ENCODE data around the gene TMEM52. TPM values are rescaled to one million over a fixed set of nuclear protein-coding genes. Genes with fewer than 3 reads are reported as not detected.
"Not testable (repeated sequence)": the region's sequence is repeated elsewhere in the genome, so short reads cannot be mapped to it uniquely, and the experiment has no call there.

TMEM52 gene
- total RNA-seq, 2 experiments from 2014 or later, result not detected

- Mint-ChIP-seq H3K36me3 (ENCODE audit: low read depth) (no peaks in the 10 kb centered on the region), H3K9me3 (no peaks in the 10 kb centered on the region), H3K27ac (no peak overlapping the region), H3K4me3 (no peak overlapping the region), H3K4me1 (peaks cover 2% of the 10 kb centered on the region), H3K27me3 (no peaks in the 10 kb centered on the region)
- no peak for DNase-seq
- ChIA-PET CTCF (interaction anchor here (1.1 to 1.8 kb wide), 2 partner anchors 13 to 102 kb away, joined by 3 to 6 read pairs; no protein-coding TSS in a partner anchor), POLR2A (no interaction called here)
Measured at GRCh38 chr1:1942753-1943656, 23.9 kb upstream of the TMEM52 start.

GRCh38 chr1:1941868-1942752 is 23.0 kb upstream of the TMEM52 start:
- Mint-ChIP-seq H3K4me3 (no peak overlapping the region), H3K36me3 (ENCODE audit: low read depth) (no peaks in the 10 kb centered on the region), H3K4me1 (peaks cover 2% of the 10 kb centered on the region), H3K27me3 (no peaks in the 10 kb centered on the region), H3K27ac (no peak overlapping the region), H3K9me3 (no peaks in the 10 kb centered on the region)
- CTCF ChIA-PET, result interaction anchor here (1.8 kb wide), 1 partner anchor 103 kb away, joined by 6 read pairs; no protein-coding TSS in a partner anchor
- POLR2A ChIA-PET, result no interaction called here
- DNase-seq, result no peak

- H3K9me3 Mint-ChIP-seq, result no peaks in the 10 kb centered on the region
- ChIA-PET POLR2A (no interaction called here), CTCF (interaction anchor here (0.7 kb wide), 1 partner anchor 658 kb away, joined by 3 read pairs; no protein-coding TSS in a partner anchor)
- no peak for DNase-seq
- no peak overlapping the region for H3K27ac Mint-ChIP-seq
- no peaks in the 10 kb centered on the region for H3K27me3 Mint-ChIP-seq
- no peak overlapping the region for H3K4me3 Mint-ChIP-seq
- H3K4me1 Mint-ChIP-seq, result peaks cover 2% of the 10 kb centered on the region
- no peaks in the 10 kb centered on the region for H3K36me3 Mint-ChIP-seq (ENCODE audit: low read depth)
Measured at GRCh38 chr1:1941211-1941841, 22.2 kb upstream of the TMEM52 start.

- Mint-ChIP-seq H3K36me3 (ENCODE audit: low read depth) (no peaks in the 10 kb centered on the region), H3K27me3 (no peaks in the 10 kb centered on the region), H3K4me1 (peaks cover 2% of the 10 kb centered on the region), H3K27ac (no peak overlapping the region), H3K4me3 (no peak overlapping the region), H3K9me3 (peaks cover 5% of the 10 kb centered on the region)
- no peak for DNase-seq
- POLR2A ChIA-PET, result no interaction called here
- CTCF ChIA-PET, result no interaction called here
Measured at GRCh38 chr1:1940123-1940425, 21.0 kb upstream of the TMEM52 start.

DNA sequence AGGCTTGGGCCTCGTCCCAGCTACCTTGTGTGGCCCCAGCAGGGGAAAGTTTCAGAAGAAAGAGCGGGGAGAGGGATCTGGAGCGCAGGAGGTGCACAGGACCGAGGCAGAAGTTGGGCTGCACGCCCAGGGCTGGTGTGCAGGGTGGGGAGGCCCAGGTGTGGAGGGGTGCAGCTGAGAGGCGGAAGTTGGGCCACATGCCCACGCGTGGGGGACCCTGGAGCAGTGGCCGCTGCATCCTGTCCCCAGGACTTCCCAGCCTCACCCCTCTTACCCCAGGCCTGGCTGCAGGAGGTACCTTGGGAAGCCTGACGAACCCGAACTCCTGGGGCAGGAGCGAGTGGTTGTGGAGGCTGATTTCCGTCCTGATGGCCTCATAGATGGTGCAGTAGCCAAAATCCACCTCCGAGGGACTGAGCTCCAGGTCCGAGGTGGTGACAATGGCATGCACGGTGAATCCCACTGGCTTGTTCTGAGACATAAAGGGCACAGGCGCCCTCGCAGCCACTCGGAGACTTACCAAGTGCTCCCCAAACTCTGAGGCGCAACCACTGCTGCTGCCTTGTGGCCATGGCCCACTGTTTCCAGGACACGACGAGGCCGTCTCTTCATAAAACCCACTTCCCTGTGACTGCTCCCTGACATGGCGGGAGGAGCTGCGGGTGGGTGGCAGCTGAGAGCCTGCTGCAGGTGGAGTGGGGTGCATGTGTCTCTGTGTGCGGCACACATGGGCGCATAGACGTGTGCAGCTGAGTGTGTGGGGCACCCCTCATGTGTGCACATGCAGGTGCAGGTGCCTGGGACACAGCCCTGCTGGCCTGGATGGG is 20.4 kb upstream of the TMEM52 start:
- H3K27ac Mint-ChIP-seq, result no peak overlapping the region
- H3K9me3 Mint-ChIP-seq, result peaks cover 5% of the 10 kb centered on the region
- ChIA-PET CTCF (no interaction called here), POLR2A (no interaction called here)
- H3K36me3 Mint-ChIP-seq (ENCODE audit: low read depth), result no peaks in the 10 kb centered on the region
- H3K27me3 Mint-ChIP-seq, result no peaks in the 10 kb centered on the region
- H3K4me3 Mint-ChIP-seq, result no peak overlapping the region
- peaks cover 2% of the 10 kb centered on the region for H3K4me1 Mint-ChIP-seq
- no peak for DNase-seq

DNA sequence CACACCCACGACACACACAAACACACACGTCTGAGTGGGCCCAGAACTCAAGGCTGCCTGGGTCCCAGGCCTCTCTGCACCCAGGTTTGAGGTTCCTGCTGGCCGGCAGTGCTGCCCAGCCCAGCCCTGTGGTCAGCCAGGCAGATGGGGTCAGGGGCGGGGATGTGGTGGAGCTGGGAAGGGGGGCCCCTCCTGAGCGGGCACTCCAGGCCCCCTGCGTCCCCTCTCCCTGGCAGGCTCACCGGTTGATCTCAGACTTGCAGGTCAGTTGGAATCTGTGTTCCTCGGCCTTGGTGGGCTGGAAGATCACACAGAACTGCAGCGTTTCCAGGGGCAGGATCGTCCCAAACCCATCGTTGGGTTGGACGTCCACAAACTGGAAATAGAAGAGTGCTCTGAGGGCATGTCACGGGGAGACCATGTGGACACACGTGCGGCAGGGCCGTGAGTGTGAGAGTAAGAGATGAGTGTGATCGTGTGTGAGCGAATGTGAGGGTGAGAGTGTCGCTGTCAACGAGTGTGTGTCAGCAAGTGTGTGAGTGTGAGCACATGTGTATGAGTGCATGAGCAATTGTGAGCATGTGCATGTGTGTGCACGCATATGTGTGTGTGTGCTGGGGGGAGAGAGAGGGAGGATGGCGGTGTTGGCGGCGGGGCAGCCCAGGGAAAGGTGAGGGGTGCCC is 19.7 kb upstream of the TMEM52 start:
- no peak overlapping the region for H3K27ac Mint-ChIP-seq
- no peaks in the 10 kb centered on the region for H3K36me3 Mint-ChIP-seq (ENCODE audit: low read depth)
- H3K4me3 Mint-ChIP-seq, result no peak overlapping the region
- peaks cover under 1% of the 10 kb centered on the region for H3K4me1 Mint-ChIP-seq
- no peak for DNase-seq
- CTCF ChIA-PET, result no interaction called here
- POLR2A ChIA-PET, result no interaction called here
- peaks cover 11% of the 10 kb centered on the region for H3K9me3 Mint-ChIP-seq
- no peaks in the 10 kb centered on the region for H3K27me3 Mint-ChIP-seq

GRCh38 chr1:1938276-1938573 is 19.1 kb upstream of the TMEM52 start:
- Mint-ChIP-seq H3K27me3 (no peaks in the 10 kb centered on the region), H3K9me3 (peaks cover 16% of the 10 kb centered on the region), H3K4me3 (no peak overlapping the region), H3K27ac (no peak overlapping the region), H3K36me3 (ENCODE audit: low read depth) (no peaks in the 10 kb centered on the region), H3K4me1 (no peaks in the 10 kb centered on the region)
- ChIA-PET CTCF (no interaction called here), POLR2A (no interaction called here)
- DNase-seq, result no peak

DNA sequence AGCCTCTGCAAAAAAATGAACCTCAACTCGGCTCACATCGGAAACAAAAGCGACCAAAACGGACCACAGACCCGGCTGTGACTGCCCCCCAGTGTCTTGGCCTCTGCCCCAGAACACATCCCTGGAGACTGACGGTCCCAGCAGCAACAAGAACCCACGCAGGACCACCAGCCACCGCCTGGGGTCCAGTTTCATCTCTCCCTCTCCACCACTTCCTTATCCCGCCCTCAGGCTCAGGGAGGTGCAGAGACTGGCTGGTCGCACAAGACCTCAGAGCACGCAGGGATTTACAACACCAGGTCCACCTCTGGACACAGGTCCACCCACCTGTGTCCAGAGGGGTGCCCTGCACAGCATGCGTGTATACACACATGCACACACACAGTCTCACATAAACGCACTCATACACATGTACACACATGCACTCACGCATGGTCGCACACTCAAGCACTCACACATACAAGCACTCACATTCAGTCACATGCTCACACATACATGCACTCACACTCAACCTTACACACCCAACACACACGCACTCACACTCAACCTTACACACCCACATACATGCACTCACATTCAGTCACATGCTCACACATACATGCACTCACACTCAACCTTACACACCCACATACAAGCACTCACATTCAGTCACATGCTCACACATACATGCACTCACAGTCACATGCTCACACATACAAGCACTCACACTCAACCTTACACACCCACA is 18.6 kb upstream of the TMEM52 start:
- Mint-ChIP-seq H3K27me3 (no peaks in the 10 kb centered on the region), H3K4me1 (no peaks in the 10 kb centered on the region), H3K36me3 (ENCODE audit: low read depth) (no peaks in the 10 kb centered on the region), H3K9me3 (peaks cover 16% of the 10 kb centered on the region), H3K27ac (no peak overlapping the region), H3K4me3 (no peak overlapping the region)
- CTCF ChIA-PET, result no interaction called here
- POLR2A ChIA-PET, result no interaction called here
- DNase-seq, result no peak

DNA sequence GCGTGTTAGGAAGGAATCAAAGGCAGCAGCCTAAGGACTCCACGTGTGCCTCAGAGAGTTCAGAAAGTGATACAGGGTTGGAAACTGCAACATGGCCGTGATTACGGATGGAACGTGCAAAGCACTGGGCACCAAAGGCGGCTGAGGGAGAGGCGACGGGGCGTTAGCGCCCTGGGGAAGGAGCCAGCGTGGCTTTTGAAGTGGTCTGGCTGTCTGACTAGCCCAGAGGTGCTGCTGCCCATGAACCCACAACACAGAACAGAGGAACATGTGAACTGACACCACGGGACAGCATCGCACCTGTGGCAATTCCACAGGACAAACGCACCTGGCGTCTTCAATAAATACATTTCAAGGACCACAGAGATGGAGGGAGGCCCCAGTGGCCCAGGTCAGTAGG is 18.0 kb upstream of the TMEM52 start:
- Mint-ChIP-seq H3K27ac (no peak overlapping the region), H3K4me3 (no peak overlapping the region), H3K9me3 (peaks cover 16% of the 10 kb centered on the region), H3K36me3 (ENCODE audit: low read depth) (no peaks in the 10 kb centered on the region), H3K27me3 (no peaks in the 10 kb centered on the region), H3K4me1 (no peaks in the 10 kb centered on the region)
- no peak for DNase-seq
- ChIA-PET CTCF (interaction anchor here (1.3 kb wide), 1 partner anchor 10 kb away, joined by 4 read pairs; no protein-coding TSS in a partner anchor), POLR2A (no interaction called here)

- POLR2A ChIA-PET; H3K27me3 Mint-ChIP-seq; DNase-seq; H3K27ac Mint-ChIP-seq; H3K36me3 Mint-ChIP-seq (ENCODE audit: low read depth); CTCF ChIA-PET; H3K4me1 Mint-ChIP-seq; H3K4me3 Mint-ChIP-seq: not testable (repeated sequence)
- H3K9me3 Mint-ChIP-seq, result peaks cover 16% of the 10 kb centered on the region
Measured at GRCh38 chr1:1934848-1935247, 15.8 kb upstream of the TMEM52 start.

- Mint-ChIP-seq H3K4me1 (no peaks in the 10 kb centered on the region), H3K36me3 (ENCODE audit: low read depth) (no peaks in the 10 kb centered on the region), H3K9me3 (peaks cover 11% of the 10 kb centered on the region), H3K27ac (no peak overlapping the region), H3K4me3 (no peak overlapping the region), H3K27me3 (no peaks in the 10 kb centered on the region)
- ChIA-PET POLR2A (no interaction called here), CTCF (interaction anchor here (0.8 to 1.6 kb wide), 4 partner anchors 9 to 595 kb away, joined by 3 to 4 read pairs (median 3); no protein-coding TSS in a partner anchor)
- no peak for DNase-seq
Measured at GRCh38 chr1:1929639-1930545, 10.8 kb upstream of the TMEM52 start.
